ENCODE data around the gene RPUSD1.
A peak's percentile ranks its signal among the peaks of the same experiment; 100 is the strongest.

The RPUSD1 gene

DNA sequence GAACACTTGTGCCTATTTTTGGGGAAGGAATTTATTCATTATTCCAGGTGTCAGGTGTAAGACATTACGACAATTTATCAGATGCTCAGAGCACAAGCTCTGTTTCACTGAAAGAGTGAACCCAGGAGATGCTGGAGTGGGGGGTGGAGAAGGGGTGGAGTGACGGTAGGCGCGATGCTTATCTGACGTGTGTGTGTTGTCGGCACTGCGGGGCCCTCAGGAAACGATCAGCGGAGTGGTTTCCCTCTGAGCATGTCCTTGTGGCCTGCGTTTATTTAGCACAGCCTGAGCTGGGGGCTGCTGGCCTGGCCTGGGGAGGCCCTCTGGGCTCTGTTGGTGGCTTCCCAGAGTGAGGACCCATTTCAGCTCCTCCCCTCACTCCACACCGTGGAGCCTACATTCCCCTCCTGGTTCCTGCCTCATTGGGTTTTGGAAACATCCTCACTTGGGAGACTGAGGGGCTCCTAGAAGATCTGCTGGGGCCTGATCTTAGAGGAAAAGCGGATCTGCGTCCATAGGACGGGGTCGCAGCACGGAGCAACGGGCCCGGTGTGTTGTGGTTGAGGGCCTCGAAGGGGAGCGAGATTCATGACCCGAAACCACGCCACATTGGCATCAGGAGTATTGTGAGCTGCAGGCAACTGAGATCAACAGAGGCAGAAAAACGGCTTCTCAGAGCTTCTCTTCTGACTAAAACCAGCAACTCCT is 31.3 kb upstream of the RPUSD1 start:
- no peak for DNase-seq (ENCODE audit: low read depth)

DNA sequence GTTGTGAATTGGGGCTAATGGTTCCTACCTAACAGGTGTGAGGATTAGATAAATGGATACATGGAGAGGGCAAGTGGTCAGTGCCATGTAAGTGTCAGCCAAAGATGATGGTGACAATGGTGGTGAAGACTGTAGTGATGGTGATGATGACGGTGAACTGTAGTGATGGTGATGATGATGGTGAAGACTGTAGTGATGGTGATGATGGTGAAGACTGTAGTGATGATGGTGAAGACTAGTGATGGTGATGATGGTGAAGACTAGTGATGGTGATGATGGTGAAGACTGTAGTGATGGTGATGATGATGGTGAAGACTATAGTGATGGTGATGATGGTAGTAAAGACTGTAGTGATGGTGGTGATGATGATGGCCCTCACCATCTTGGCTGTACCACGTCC is 30.4 kb upstream of the RPUSD1 start:
- DNase-seq (ENCODE audit: low read depth): no peak

DNA sequence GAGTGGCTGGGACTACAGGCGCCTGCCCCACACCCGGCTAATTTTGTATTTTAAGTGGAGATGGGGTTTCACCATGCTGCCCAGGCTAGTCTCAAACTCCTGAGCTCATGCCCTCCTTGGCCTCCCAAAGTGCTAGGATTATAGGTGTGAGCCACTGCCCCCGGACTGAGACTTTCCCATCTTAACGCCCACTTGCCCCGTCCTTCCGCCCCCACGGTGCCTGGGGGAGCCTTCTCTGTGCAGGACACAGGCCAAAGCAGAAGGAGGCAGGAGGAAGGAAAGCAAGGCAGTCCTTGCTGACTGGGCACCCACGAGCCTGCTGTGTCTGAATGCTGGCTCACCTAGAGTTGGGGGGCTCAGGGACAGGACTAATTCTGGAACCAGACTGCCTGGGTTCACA is 30.0 kb upstream of the RPUSD1 start:
- no peak for DNase-seq (ENCODE audit: low read depth)

DNA sequence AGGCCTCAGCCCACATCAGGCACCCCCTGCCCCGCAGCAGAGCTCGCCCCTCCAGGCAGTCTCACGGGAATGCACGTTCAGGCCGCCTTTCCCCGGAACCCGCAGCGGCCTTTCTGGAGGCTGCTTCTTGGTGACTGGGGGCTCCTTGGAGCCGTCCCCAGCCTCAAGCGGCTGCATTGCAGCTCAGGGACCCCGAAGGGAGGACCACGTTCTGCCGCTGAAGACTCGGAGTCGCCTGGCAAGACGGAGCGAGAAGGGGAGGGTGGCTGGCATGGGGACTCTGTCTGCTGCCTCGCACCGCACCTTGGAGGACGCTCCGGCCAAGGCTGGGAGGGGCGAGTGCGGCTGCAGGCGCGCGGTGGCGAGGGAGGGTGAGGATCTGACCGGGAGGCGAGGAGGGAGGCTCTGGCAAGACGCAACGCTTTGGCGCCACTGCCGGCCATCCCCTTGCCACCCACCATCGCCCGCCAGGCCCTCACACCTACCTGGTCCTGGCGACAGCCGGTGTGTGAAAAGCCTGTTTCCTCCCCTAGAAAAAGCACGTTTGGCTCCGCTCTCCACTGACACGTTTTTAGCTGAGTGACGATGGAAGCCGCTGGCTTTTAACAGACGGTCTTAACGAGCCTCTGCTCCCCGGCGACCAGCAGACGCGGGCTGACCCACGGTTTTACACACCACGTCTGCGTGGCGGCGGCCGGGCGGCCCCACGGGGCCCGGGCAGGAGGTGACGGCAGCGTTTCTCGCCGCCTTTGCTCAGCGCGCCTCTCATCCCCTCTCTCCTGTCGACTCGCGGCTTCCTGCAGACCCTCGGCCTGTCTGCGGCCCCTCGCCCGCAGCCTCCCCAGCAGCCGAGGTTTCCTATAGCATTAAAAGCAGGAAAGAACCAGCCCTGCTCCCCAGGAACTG is 29.1 kb upstream of the RPUSD1 start:
- DNase-seq (ENCODE audit: low read depth): no peak

DNA sequence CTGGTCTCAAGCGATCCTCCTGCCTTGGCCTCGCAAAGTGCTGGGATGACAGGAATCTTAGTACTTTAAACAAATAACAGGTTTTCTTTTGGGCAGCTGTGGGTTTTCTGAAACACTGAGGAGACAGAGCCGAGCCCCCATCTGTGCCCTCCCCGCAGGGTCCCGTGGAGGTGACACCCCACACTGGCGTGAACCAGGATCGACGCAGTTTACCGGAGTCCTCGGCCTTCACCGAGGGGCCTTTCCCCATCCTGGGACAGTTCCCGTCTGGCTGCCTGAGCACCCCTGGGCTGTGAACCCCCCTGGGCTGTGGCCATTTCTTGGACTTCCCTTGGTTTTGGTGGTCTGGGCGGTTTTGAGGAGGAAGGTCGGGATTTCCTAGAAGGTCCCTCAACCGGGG is 27.7 kb upstream of the RPUSD1 start:
- DNase-seq (ENCODE audit: low read depth): no peak

DNA sequence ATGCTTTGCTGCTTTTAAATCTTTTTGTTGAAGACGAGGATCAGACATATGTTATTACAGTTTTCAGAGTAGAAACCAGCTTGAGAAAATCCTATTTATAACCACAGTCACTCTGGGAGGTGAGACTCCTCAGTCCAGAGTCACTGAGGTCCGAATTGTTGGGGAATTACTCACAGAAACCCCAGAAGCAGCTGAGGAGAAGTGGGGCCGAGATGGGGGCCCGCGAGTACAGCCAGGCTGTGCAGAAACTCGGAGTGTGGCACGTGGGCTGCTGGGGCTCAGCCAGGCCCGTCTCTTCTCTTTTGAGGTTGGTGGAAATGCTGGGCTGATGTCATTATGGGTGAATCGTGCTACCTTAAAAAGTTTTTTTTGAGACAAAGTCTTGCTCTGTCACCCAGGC is 26.8 kb upstream of the RPUSD1 start:
- peak; percentile 14 for DNase-seq (ENCODE audit: low read depth)

DNA sequence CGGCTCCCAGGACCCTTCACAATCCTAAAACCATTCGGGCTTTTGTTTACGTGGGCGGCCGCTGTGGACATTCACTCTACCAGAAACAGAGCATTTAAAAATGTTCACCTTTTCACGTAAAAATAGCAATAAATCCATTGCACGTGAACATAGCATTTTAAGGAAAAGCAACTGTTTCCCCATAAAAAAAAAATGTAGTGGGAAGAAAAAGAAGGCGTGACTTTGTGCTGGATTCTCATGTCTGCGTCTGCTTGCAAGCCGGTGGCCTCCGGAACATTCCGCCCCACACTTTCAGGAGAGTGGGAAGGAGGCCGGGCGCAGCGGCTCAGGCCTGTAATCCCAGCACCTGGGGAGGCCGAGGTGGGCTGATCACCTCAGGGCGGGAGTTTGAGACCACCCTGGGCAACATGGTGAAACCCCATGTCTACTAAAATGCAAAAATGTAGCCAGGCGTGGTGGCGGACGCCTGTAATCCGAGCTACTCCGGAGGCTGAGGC is 25.8 kb upstream of the RPUSD1 start:
- no peak for DNase-seq (ENCODE audit: low read depth)

DNA sequence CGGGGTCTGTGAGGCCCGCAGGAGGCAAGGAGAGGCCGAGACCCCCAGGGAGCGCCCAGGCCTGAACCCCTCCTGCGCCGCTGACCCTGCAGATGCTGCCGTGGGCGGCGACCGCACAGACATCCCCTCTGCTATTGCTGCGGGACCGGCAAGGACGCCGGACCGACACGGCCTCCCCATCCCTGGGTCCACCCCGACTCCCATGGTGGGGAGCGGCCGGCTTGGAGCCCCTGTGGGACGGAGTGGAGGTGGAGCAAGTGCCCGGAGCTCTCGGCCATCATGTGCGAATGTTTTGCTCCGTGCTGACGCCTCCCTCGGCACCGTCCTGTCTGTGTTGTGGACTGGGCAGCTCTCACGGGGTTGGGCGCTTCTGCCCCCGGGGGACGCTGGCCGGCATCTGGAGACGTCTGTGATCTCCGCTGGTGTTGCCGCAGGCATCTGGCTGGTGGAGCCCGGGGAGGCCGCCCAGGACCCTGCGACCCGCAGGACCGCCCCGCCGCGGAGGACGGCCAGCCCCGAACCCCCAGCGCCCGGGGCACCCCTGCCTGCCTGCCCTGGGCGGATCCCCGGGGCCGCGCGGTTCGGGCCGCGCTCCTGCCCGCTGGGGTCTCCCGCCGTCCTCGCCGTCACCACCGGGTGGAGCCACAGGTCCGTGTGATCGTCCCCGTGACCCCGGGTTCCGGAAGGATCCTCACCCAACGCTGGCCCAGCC is 25.2 kb upstream of the RPUSD1 start:
- peak; percentile 6 for DNase-seq (ENCODE audit: low read depth)

DNA sequence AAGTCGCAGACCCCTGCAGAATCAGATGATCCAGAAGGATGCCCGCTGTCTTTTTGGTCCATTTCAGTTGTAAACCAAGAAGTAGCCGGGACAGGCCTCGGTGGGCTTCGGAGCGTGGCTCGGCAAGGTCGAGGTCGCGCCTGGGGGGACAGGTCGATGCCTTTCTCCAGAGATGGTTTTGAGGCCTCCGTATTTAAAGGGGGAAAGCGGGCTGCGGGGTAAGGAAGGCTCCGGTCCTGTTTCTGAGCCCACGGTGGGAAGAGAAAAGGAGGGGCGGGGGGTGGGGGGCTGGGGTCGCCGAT is 19.9 kb upstream of the RPUSD1 start:
- DNase-seq (ENCODE audit: low read depth): no peak

DNA sequence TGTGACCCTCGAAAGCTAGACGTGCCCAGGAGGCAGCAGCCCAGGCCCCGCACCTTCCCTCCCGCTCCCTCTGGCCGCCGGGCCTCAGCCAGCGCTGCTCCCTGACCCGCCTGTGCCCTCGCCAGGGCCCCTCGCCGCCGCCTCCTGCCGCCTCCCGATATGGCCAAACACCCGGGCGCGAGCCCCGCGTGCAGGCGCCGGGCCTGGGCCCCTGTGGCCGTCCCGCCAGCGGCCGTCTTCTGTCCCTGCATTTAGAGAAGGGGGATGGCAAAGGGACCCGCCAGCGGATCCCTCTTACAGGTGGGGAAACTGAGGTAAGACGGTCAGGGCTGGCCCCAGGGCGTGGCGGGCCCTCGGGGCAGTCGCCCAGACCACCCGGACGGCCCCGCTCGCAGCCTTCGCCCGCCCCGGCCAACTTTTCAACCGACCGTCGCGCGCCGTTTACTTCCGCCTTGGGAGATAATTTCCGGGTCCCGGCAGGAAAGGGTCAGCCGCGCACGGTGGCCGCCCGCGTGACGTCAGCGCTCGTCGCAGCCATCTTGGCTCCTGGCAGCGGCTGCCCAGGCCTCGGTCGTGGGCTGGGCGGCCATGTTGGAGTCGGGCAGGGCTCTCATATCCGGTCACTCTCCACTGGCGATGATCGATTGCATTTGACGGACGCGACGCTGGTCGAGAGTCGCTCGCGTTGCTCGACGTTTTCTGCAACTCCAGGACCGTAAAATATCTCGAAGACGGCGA is 19.3 kb upstream of the RPUSD1 start:
- DNase-seq (ENCODE audit: low read depth): peak; percentile 86

DNA sequence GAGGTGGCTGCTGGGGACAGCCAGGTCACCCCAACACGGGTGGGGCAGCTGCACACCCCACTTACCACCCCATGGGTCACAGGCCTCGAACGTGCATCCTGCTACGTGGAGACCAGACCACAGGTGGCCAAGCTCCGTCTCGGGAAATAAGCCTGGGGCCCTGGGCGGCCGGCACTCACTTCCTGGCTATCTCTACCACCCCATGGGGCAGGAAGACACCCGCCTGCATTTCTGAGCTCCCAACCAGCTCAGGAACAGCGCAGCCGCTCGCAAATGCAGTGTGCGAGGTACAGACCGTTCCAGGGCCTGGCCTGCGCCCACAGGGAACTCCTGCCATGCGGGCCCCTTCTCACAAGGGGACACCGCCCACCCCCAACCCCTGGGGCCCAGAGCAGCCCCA is 17.3 kb upstream of the RPUSD1 start:
- DNase-seq (ENCODE audit: low read depth): no peak

DNA sequence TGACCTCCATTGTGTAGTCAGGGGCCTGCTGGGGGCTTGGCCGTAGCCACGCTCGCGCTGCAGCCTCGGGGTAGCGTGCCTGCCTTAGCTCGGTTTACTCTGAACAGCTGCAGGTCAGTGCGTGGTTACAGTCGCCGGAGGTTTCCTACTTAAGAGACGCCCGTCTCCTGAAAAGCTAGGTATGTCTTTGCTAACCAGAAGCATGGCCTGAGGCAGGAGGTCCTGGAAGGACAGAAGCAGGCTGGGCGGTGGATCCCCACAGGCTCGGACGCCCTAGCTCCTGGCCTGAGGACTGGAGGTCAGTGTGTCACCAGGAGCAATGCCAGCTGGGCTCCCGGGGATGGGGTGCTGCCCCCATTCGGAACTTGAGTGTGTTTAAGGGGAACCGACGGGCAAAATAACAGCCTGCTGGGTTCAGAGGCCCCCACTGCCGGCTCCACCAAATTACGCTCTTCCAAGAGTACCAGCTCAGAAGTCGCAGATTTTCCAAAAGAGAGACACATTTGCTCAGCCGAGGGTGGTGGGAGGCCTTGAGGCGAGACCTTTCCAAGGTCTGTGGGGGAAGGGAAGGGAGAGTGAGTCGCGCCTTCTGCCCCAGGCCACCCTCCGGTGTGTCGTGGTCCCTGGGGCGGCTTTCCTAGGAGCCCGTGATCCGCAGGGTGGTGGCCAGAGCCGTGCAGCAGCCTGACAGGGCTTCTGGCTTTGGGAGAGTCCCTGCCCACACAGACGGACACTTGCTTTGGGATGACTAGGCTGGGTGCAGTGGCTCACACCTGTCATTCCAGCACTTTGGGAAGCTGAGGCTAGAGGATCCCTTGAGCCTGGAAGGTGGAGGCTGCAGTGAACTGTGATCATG is 16.2 kb upstream of the RPUSD1 start:
- DNase-seq (ENCODE audit: low read depth): no peak

DNA sequence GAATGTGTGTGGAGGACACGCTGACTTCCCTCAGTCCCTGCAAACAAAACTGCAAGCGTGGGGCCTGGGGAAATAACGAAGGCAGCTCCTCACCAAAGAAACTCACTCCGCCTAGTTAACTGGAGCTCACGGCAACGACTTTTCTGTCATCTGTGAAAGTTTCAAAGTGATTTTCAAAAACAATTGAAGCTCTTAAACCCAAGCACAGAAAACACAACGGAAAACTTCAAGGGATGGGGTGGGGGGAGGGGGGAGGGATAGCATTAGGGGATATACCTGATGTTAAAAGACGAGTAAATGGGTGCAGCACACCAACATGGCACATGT is 15.5 kb upstream of the RPUSD1 start:
- no peak for DNase-seq (ENCODE audit: low read depth)

DNA sequence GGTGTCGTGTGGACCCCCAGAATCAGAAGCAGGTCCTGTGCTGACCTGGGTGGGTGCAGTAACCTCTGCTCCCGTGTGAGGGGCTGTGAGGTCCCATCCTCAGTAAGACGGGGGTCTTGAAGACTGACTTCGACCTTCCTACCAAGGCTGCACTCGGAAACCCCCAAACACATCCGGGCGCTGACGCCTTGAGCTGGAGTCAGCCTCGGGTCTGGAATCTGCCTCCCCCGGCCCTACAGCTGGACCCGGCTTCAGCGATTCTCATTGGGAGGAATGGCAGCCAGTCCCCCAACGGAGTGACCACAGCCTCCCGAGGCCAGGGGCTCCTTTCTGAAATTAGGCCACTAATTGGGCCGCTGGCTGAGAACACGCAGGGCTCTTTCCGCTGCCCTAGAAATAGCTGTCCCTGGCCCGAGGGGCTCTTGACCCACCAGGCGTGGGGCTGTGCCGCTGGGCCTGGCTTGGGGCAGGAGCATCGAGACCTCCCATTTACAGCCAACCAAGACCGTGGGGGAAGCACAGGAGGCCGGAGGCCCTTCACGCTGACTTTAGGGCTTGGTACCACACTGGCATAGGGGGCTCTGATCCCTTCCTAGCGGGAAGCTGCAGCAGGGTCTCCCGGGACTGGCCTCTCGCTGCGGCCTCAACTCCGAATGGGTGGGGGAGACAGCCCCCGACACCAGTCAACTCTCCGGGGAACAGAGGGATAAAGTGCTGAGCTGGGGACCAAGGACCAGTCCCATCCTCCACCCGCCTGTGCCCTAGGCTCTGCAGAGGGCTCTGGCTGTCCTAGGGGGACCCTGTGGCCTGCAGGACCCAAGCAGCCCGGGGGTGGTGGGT is 15.0 kb upstream of the RPUSD1 start:
- DNase-seq (ENCODE audit: low read depth): no peak

DNA sequence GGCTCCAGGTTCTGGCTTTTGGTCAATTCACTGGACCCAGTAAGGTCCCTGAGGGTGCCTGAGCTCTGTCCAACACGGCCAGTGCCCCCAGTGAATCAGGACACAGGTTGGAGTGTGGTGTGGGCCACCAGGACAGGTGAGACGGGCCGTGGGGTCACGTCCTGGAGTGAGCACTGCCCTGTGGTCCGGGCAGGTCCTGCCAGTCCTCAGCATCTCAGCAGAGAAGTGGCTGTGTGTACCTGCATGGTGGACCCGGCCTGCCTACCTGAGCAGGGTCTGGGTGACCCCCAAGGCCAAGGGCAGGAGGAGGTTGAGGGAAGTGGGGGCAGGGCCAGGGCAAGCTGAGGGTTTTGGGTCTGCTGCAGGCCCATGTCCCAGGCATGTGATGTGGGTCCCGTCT is 14.3 kb upstream of the RPUSD1 start:
- no peak for DNase-seq (ENCODE audit: low read depth)

DNA sequence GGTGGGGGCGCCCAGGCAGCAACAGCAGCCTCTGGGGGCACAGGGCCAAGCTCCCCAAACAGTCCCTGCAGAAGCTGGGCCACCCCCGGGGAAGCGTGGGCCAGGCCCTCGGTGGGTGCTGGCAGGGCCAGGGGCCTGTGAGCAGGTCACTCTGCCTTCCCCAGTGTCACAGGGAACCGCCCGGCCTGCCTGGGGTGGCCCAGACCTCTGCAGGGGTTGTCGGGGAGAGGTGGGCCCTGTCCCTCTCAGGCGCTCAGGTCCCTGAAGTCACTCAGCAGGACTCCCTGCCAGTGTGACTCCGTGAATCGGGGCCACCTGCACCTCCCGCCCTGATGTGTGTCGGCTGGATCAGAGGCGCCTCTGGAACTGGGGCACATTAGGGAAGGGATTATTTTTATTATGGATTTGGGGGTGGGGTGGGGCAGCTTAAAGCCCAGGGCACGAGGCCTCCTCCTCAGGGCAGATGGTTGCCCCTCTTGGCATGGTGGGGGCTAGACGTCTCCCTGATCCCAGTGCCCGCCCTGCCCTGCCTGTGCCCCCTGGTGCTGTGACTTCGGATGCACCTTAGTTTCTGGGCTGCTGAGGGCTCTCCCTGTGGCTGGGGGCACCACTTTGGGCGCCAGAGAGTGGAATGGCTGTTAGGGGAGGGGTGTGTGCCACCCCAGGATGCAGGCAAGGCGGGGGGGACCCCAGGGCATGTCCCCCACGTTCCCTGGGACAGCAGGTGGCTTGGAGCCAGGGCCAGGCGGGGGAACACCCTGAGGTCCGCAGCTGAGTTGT is 13.6 kb upstream of the RPUSD1 start:
- DNase-seq (ENCODE audit: low read depth): no peak

DNA sequence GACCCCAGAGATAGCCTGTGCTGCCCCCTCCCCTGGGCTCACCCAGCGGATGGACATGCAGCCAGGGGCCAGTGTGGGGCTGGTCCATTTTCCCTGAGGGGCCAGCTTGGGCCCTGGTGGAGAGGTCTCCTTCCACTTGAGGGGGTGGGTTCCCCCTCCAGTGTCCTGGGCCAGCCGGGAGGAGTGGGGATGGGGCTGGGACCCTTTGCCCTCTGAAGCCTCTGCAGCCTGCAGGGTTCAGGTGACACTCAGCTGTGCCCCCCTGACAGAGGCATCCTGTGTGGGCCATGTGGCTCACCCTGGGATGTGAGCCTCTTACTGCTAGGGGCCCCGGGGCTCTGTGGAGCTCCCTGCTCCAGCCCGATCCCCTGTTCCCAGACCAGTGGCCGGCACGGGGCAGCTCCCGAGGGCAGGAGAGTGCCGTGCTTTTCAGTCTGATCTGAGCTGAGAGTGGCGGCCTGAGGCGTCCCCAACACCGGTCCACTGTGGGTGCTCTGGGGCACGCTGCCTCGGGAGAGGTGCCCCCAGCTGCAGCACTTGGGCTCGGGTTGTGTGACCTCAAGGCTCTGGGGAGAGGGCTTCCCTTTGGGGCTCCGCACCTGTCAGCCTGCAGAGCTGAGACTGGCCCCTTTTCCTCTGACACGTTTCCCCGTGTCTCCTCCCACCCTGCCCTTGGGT is 12.8 kb upstream of the RPUSD1 start:
- no peak for DNase-seq (ENCODE audit: low read depth)

DNA sequence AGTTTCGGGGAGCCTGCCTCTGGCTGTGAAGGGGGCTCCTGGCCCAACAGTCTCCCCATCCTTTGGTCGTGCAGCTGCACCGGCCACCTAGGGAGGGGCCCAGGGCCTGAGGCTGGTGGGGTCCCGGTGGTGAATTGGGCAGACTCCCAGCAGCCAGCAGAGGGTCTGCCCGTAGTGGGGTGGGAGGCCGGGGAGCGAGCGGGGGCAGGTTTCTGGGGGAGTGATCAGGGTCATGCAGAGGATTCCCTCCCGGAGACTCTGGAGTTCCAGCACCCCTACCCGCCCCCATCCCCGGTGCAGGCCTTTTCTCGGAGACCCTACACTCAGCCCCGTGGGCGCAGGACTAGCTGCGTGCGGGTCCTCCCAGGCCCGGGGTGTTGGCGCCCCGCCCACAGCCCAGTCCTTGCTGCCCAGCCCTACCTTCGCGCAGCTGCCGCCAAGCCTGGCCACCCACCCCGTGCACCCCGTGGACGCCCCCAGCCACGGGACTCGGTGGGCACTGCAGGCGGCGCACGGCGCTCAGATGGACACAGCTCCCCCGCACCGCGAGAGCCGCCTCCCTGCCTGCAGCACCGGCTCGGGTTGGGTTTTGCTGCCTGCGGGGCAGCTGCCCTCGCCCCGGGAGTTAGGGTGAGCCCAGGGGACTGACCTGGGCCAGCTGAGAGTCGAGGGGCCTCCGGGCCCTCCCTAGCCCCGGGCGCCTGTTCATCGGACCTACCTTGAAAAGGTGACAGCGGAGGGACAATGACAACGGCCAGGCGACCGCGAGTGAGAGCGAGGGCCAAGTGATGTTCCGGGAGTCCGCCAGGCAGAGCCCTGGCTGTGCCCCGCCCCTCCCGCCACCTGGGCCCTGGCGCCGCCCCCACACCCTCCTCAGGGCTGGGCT is 12.0 kb upstream of the RPUSD1 start, which contains the start of gene GNG13:
GNG13 (minus strand) TSS at position 787 of the 886 bp plus-strand sequence. CDS start 1,657 bp downstream, outside the sequence.
- no peak for DNase-seq (ENCODE audit: low read depth)

Measured in stromal cell of bone marrow (primary cell).